ENCODE measurements around the gene CD300A.

DNA sequence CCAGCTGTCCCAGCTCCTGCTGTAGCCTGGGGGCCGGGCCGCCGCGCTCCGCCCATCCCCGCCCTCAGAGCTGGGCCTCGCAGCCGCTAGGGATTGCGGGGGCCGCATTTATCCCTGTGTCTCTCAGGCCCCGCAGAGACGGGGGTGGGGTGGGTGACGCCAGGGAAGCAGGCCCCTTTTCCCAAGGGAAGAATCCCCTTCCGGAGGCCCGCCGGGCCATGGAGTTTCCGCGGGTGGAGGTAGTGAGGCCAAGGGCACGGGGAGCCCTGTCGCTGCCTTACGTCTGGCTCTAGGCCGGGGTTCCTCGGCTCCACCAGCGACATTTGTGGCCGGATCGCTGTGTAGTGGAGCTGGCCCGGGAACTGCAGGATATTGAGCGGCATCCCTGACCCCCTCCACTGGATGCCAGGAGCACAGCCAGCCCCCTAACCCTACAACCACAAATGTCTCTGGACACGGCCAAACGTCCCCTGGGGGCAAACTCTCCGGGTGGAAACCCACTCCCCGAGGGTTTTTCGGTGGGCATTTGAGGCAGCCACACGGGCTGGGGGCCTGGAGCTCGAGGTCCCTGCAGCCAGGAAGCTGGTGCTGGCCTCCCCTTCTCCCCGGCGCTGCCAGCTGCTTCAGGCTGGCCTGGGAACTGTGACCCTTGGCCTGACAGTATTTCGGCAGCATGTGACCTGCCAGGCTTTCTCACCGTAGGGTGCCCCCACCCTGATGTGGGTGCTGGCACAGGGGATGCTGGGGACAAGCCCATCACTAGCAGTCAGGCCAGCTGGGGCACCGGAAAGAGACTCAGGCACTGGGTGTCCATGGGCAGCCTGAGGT lies 12.0 kb upstream of the CD300A start:
- TF ChIP-seq ZNF274 (IDR thresholded peaks at IDR 0.05; ENCODE audit: low read depth, low read length) = no peak
- no peak for TF ChIP-seq SUZ12 (IDR thresholded peaks at IDR 0.05; ENCODE audit: extremely low read depth, insufficient read depth, insufficient read length)
- no peak for TF ChIP-seq YY1 (IDR thresholded peaks at IDR 0.05; ENCODE audit: insufficient read depth, insufficient read length)
